GM12878 (cell line): ENCODE results near the gene GRXCR1. TPM values are rescaled to one million over a fixed set of nuclear protein-coding genes. Genes with fewer than 3 reads are reported as not detected.

ENCODE experiments used
- ATAC-seq: fragments of 200-7000 bp; cut with Tn5 transposase; 3 replicates; pipeline ENCODE4 v1.9.1; 2020; ENCODE audit warnings: mild to moderate bottlenecking, moderate library complexity
- BruUV-seq: library from RNA; stranded (reverse); fragments of 400-500 nt; replicated peaks from 2 replicates; lab custom pipeline; 2021; lab: Mats Ljungman, UMichigan
- CTCF ChIA-PET: fragments of 300-600 bp; sonication (Branson Sonifier 250); formaldehyde crosslinking; extraction: SDS; loops from one replicate; lab custom pipeline; 2021; ENCODE audit warnings: inconsistent platforms; lab: Yijun Ruan, JAX
- POLR2A ChIA-PET: fragments of 350-600 bp; formaldehyde crosslinking; extraction: SDS; loops from one replicate; lab custom pipeline; 2021; ENCODE audit warnings: inconsistent platforms; lab: Charles Lee
- RAD21 ChIA-PET: fragments of 300-600 bp; sonication (Branson Sonifier 250); formaldehyde crosslinking; loops from one replicate; lab custom pipeline; 2023; ENCODE audit warnings: antibody characterized with exemption; ENCODE audit not compliant: unreplicated experiment; lab: Charles Lee
- SMC1A ChIA-PET: fragments of 300-600 bp; sonication (Branson Sonifier 250); formaldehyde crosslinking; loops from one replicate; lab custom pipeline; 2023; ENCODE audit not compliant: unreplicated experiment, uncharacterized antibody; lab: Charles Lee
- DNase-seq: peaks from one replicate; pipeline ENCODE4 v3.0.0-alpha.2; 2011; ENCODE audit warnings: low read depth, low spot score
- FAIRE-seq: peaks from 3 replicates; lab custom pipeline; 2011; peaks lifted over from hg19 to GRCh38; lab: Jason Lieb, UNC
- H2AFZ ChIP-seq: 2 replicates; pipeline ENCODE4 v1.6.0; 2011; ENCODE audit warnings: low read depth, low read length, control low read depth; ENCODE audit not compliant: control insufficient read depth
- H3K27ac ChIP-seq: 2 replicates; pipeline ENCODE4 v1.5.1; 2011; ENCODE audit warnings: control low read depth; ENCODE audit not compliant: control insufficient read depth, insufficient read depth
- H3K27me3 ChIP-seq, 2 experiments: replicated peaks in 1 of 2; 2 replicates each; pipeline versions ENCODE4 v1.6.0 to v1.6.1; 2011; ENCODE audit warnings: low read length in 1 of 2; ENCODE audit not compliant: control insufficient read depth in 2 of 2, insufficient read depth in 2 of 2
- H3K36me3 ChIP-seq, 2 experiments: 2 replicates each; pipeline ENCODE4 v1.5.1; 2011; ENCODE audit warnings: low read length in 1 of 2; ENCODE audit not compliant: control insufficient read depth in 2 of 2, insufficient read depth in 2 of 2
- H3K4me1 ChIP-seq: 2 replicates; pipeline ENCODE4 v1.6.1; 2011; ENCODE audit warnings: mild to moderate bottlenecking, low read length, moderate library complexity, mixed read lengths; ENCODE audit not compliant: control insufficient read depth, insufficient read depth
- H3K4me2 ChIP-seq: 2 replicates; pipeline ENCODE4 v1.6.0; 2011; ENCODE audit warnings: control low read depth; ENCODE audit not compliant: control insufficient read depth, insufficient read depth
- H3K4me3 ChIP-seq: fragments of 200-600 bp; sonication (generic); 2 replicates; pipeline ENCODE4 v1.5.1; 2016
- H3K79me2 ChIP-seq: 2 replicates; pipeline ENCODE4 v1.6.0; 2011; ENCODE audit warnings: low read length; ENCODE audit not compliant: control insufficient read depth, insufficient read depth
- H3K9ac ChIP-seq: 2 replicates; pipeline ENCODE4 v1.8.0; 2011; ENCODE audit warnings: low read length, control low read depth, mixed read lengths; ENCODE audit not compliant: control insufficient read depth, insufficient read depth
- H3K9me3 ChIP-seq: replicated peaks from 3 replicates; pipeline ENCODE4 v1.5.1; 2011; ENCODE audit warnings: mild to moderate bottlenecking, low read length; ENCODE audit not compliant: control insufficient read depth, insufficient read depth
- H4K20me1 ChIP-seq: 2 replicates; pipeline ENCODE4 v1.6.0; 2011; ENCODE audit not compliant: control insufficient read depth, insufficient read depth
- BACH1 ChIP-seq: fragments of 450-650 bp; IDR thresholded peaks from 2 replicates; pipeline ENCODE4 v1.6.1; 2017; ENCODE audit warnings: mild to moderate bottlenecking, borderline replicate concordance
- CHD2 ChIP-seq: IDR thresholded peaks from 2 replicates; pipeline ENCODE4 v1.6.1; 2011; ENCODE audit warnings: low read depth, low read length, improper control_type of control experiment, borderline replicate concordance
- ESRRA ChIP-seq: IDR thresholded peaks from 2 replicates; pipeline ENCODE4 v1.6.1; 2012; ENCODE audit warnings: mild to moderate bottlenecking, low read length, improper control_type of control experiment
- GABPA ChIP-seq: IDR thresholded peaks from 2 replicates; pipeline ENCODE4 v1.6.1; 2014; ENCODE audit warnings: antibody characterized with exemption, low read depth, mild to moderate bottlenecking, inconsistent platforms
- HDAC2 ChIP-seq: fragments of 200-600 bp; sonication (generic); IDR thresholded peaks from 2 replicates; pipeline ENCODE4 v1.6.1; 2017
- IRF4 ChIP-seq: IDR thresholded peaks from 2 replicates; pipeline ENCODE4 v1.6.1; 2011; ENCODE audit warnings: low read depth, low read length
- MTA2 ChIP-seq: fragments of 450-650 bp; IDR thresholded peaks from 2 replicates; pipeline ENCODE4 v1.6.1; 2016; ENCODE audit warnings: low read depth, mild to moderate bottlenecking, moderate library complexity
- PAX8 ChIP-seq: fragments of 450-650 bp; IDR thresholded peaks from 2 replicates; pipeline ENCODE4 v1.6.1; 2017; ENCODE audit warnings: mild to moderate bottlenecking, moderate library complexity
- PML ChIP-seq: IDR thresholded peaks from 2 replicates; pipeline ENCODE4 v1.6.1; 2012; ENCODE audit warnings: low read length, inconsistent platforms
- POLR2AphosphoS2 ChIP-seq: IDR thresholded peaks from 2 replicates; pipeline ENCODE4 v1.6.1; 2011; ENCODE audit warnings: low read depth, mild to moderate bottlenecking, low read length, improper control_type of control experiment, moderate library complexity
- RAD51 ChIP-seq: fragments of 450-650 bp; IDR thresholded peaks from 2 replicates; pipeline ENCODE4 v1.6.1; 2016; ENCODE audit warnings: moderate library complexity, mild to moderate bottlenecking, inconsistent platforms
- WRNIP1 ChIP-seq: IDR thresholded peaks from 2 replicates; pipeline ENCODE4 v1.6.1; 2011; ENCODE audit warnings: low read depth, low read length, improper control_type of control experiment, borderline replicate concordance
- YY1 ChIP-seq: IDR thresholded peaks from 2 replicates; pipeline ENCODE4 v1.6.1; 2011; ENCODE audit warnings: low read depth, mild to moderate bottlenecking, low read length
- ZNF217 ChIP-seq: fragments of 450-650 bp; IDR thresholded peaks from 2 replicates; pipeline ENCODE4 v1.6.1; 2017; ENCODE audit warnings: antibody characterized with exemption, mild to moderate bottlenecking
- ZNF622 ChIP-seq: fragments of 450-650 bp; IDR thresholded peaks from 2 replicates; pipeline ENCODE4 v1.6.1; 2017; ENCODE audit warnings: mild to moderate bottlenecking, inconsistent platforms
- WGBS: methylation state at CpG from one replicate; pipeline ENCODE4 v1.1.6; 2016; ENCODE audit warnings: low lambda C conversion rate; ENCODE audit not compliant: insufficient replicate concordance, insufficient coverage; ENCODE audit errors: missing lambda C conversion rate; 5-methylcytosine and 5-hydroxymethylcytosine counted together
- in situ Hi-C: fragments of 300-500 bp; cut with MboI; formaldehyde crosslinking; loops from 9 replicates; pipeline ENCODE4 v1.14.3; 2018; ENCODE audit warnings: mixed read lengths
- intact Hi-C: fragments of 100-400 bp; cut with micrococcal nuclease; formaldehyde crosslinking; loops from one replicate; pipeline ENCODE4 v1.14.2; 2022; ENCODE audit not compliant: unreplicated experiment
- polyA plus RNA-seq, 11 experiments: library from polyadenylated mRNA; depleted of rRNA in 4 of 11; unstranded in 6 of 11; stranded (reverse) in 5 of 11; fragments of >200 nt; fragmentation: Nextera tagmentation in 4 of 11; fragmentation: Illumina TruSeq in 1 of 11; extraction: Ambion mirVana in 4 of 11; extraction: Trizol in 1 of 11; gene quantifications; 1 replicate in 1 of 11; 2 replicates in 10 of 11; pipeline versions ENCODE4 v1.2.1 to v1.2.3, GENCODE V29; 2011 to 2016; ENCODE audit warnings: inconsistent platforms in 2 of 11, missing spikeins in 2 of 11, low read depth in 1 of 11
- total RNA-seq, 4 experiments: library from RNA; depleted of rRNA in 3 of 4; stranded (reverse); fragments of >200 nt in 3 of 4; fragmentation: Illumina TruSeq in 1 of 4; extraction: Trizol in 1 of 4; gene quantifications; 2 replicates each; pipeline versions ENCODE4 v1.2.1 to v1.2.3, GENCODE V29; 2013 to 2021
- TF ChIP-seq, protein P1 (sequence below): fragments of 450-650 bp; IDR thresholded peaks from 2 replicates; pipeline ENCODE4 v1.6.1; 2017; ENCODE audit warnings: low read depth, mild to moderate bottlenecking, moderate library complexity
- TF ChIP-seq, protein P2 (sequence below): fragments of 450-650 bp; IDR thresholded peaks from 2 replicates; pipeline ENCODE4 v1.6.1; 2017; ENCODE audit warnings: mild to moderate bottlenecking, low read depth, inconsistent platforms; ENCODE audit not compliant: poor library complexity, severe bottlenecking

The GRXCR1 gene
- total and polyA plus RNA-seq, 10 of the 15 experiments (the other 5 are each of a cell fraction or from before 2014, with no cell fraction given), result not detected

DNA sequence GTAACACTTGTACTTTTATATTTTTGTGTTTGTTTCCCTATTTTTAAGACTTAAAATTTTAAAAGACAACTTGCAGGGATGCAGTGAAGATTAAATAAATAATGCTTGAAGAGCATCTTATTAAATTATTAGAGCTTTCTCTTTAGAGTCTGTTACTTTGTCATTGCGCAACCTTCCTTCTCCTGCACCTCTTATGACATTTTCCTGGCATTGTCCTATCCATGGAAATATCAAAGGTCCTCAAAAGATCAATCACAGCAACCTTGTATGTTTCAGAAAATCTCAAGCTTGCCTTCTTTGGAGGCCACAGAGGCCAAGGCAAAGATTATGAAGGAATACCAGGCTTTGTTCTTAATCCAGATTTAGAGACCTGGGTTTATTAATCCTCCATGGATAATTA lies 116.3 kb downstream of the GRXCR1 start:
- FAIRE-seq, result no peak
- no peak overlapping the region for H3K4me3 ChIP-seq
- no peaks in the 10 kb centered on the region for H3K9me3 ChIP-seq
- intact Hi-C loops, result no loop called here
- no peak for TF ChIP-seq RAD51
- no peak for TF ChIP-seq PML
- TF ChIP-seq WRNIP1, result no peak
- TF ChIP-seq, protein P1, sequence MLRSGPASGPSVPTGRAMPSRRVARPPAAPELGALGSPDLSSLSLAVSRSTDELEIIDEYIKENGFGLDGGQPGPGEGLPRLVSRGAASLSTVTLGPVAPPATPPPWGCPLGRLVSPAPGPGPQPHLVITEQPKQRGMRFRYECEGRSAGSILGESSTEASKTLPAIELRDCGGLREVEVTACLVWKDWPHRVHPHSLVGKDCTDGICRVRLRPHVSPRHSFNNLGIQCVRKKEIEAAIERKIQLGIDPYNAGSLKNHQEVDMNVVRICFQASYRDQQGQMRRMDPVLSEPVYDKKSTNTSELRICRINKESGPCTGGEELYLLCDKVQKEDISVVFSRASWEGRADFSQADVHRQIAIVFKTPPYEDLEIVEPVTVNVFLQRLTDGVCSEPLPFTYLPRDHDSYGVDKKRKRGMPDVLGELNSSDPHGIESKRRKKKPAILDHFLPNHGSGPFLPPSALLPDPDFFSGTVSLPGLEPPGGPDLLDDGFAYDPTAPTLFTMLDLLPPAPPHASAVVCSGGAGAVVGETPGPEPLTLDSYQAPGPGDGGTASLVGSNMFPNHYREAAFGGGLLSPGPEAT, result no peak
- H3K9ac ChIP-seq, result no peak overlapping the region
- RAD21 ChIA-PET, result no interaction called here
- WGBS, result 27% methylated on average over 1 of the region's 1 CpG
- no peaks in the 10 kb centered on the region for H3K36me3 ChIP-seq
- CTCF ChIA-PET, result no interaction called here
- SMC1A ChIA-PET, result no interaction called here
- POLR2A ChIA-PET, result no interaction called here
- no peaks in the 10 kb centered on the region for H3K27me3 ChIP-seq
- no peaks in the 10 kb centered on the region for H3K4me1 ChIP-seq
- no TSS peak for BruUV-seq
- H3K27ac ChIP-seq, result no peak overlapping the region
- ATAC-seq, result no peak
- no peaks in the 10 kb centered on the region for H3K79me2 ChIP-seq
- DNase-seq, result no peak
- H2AFZ ChIP-seq, result no peak overlapping the region
- no peak overlapping the region for H3K4me2 ChIP-seq
- in situ Hi-C loops, result no loop called here
- no peaks in the 10 kb centered on the region for H4K20me1 ChIP-seq

DNA sequence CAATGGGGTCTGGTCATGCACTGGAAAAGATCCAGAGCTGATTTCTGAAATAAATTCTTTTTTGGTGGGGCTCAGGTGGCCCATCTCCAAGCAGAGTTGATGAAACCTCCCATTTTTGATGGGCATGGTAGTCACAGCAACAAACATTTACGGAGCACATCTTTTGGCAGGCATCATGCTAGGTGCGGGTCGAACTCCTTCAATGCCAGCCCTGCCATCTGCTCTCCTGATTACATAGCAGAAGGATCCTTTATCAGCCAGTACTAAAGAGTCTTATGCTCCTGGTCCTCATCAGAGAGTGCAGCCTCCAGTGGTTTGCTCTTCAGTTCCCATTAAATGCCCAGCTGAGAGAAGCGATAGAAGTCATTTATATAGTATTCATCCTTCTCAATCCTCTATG lies 121.7 kb downstream of the GRXCR1 start:
- no peak for ATAC-seq
- Histone ChIP-seq H3K36me3 (no peaks in the 10 kb centered on the region), H3K4me1 (no peaks in the 10 kb centered on the region), H3K79me2 (no peaks in the 10 kb centered on the region), H3K27me3 (no peaks in the 10 kb centered on the region), H4K20me1 (no peaks in the 10 kb centered on the region)
- intact Hi-C loops, result no loop called here
- in situ Hi-C loops, result no loop called here
- BruUV-seq, result no TSS peak
- no peak for FAIRE-seq
- WGBS, result 52% methylated on average over 4 of the region's 4 CpGs
- POLR2A ChIA-PET, result no interaction called here
- no peak for TF ChIP-seq HDAC2
- TF ChIP-seq IRF4, result no peak
- TF ChIP-seq POLR2AphosphoS2, result no peak
- TF ChIP-seq PAX8, result no peak
- TF ChIP-seq MTA2, result no peak
- TF ChIP-seq ZNF622, result no peak
- no peak for TF ChIP-seq CHD2
- TF ChIP-seq, protein P2, sequence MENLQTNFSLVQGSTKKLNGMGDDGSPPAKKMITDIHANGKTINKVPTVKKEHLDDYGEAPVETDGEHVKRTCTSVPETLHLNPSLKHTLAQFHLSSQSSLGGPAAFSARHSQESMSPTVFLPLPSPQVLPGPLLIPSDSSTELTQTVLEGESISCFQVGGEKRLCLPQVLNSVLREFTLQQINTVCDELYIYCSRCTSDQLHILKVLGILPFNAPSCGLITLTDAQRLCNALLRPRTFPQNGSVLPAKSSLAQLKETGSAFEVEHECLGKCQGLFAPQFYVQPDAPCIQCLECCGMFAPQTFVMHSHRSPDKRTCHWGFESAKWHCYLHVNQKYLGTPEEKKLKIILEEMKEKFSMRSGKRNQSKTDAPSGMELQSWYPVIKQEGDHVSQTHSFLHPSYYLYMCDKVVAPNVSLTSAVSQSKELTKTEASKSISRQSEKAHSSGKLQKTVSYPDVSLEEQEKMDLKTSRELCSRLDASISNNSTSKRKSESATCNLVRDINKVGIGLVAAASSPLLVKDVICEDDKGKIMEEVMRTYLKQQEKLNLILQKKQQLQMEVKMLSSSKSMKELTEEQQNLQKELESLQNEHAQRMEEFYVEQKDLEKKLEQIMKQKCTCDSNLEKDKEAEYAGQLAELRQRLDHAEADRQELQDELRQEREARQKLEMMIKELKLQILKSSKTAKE, result no peak
- no peak for TF ChIP-seq YY1
- no peak for TF ChIP-seq BACH1
- no peak for TF ChIP-seq GABPA
- no peak for TF ChIP-seq ZNF217
- TF ChIP-seq ESRRA, result no peak
- TF ChIP-seq, all 136 proteins: peak for 0
- H3K27ac ChIP-seq, result no peak overlapping the region
- H3K9ac ChIP-seq, result no peak overlapping the region
- DNase-seq, result no peak
- no peak overlapping the region for H3K4me3 ChIP-seq
- ChIA-PET RAD21 (no interaction called here), SMC1A (no interaction called here), CTCF (no interaction called here)
- H3K4me2 ChIP-seq, result no peak overlapping the region
- H2AFZ ChIP-seq, result no peak overlapping the region
- H3K9me3 ChIP-seq, result no peaks in the 10 kb centered on the region
